HepG2 (cell line): ENCODE results near the gene FOXK2.

ENCODE experiments used
- HDAC6 ChIP-seq: fragments of 200-600 bp; sonication (generic); IDR thresholded peaks from 2 replicates; pipeline ENCODE4 v1.7.0; 2017; ENCODE audit warnings: mild to moderate bottlenecking, antibody characterized with exemption, low read length, low read depth
- JUN ChIP-seq: sonication (generic); formaldehyde crosslinking; IDR thresholded peaks from 2 replicates; pipeline ENCODE4 v1.4.0; 2020; ENCODE audit warnings: mild to moderate bottlenecking, missing genetic modification reagents
- KAT7 ChIP-seq: IDR thresholded peaks from 2 replicates; pipeline ENCODE4 v1.6.1; 2018; ENCODE audit warnings: borderline replicate concordance, missing compliant biosample characterization
- PCBP2 ChIP-seq: fragments of 200-400 bp; formaldehyde crosslinking; optimal IDR thresholded peaks from 2 replicates; pipeline ENCODE3; 2018; ENCODE audit warnings: low read length, low read depth; ENCODE audit not compliant: poor library complexity, severe bottlenecking
- SRSF9 ChIP-seq: fragments of 200-400 bp; formaldehyde crosslinking; IDR thresholded peaks from 2 replicates; pipeline ENCODE4 v1.6.1; 2018; ENCODE audit warnings: borderline replicate concordance, mild to moderate bottlenecking, low read depth, low read length; ENCODE audit not compliant: insufficient read depth, poor library complexity, severe bottlenecking
- SSRP1 ChIP-seq: IDR thresholded peaks from 2 replicates; pipeline ENCODE4 v1.6.1; 2016; ENCODE audit warnings: control low read depth
- ZBTB7A ChIP-seq: sonication (generic); formaldehyde crosslinking; IDR thresholded peaks from 2 replicates; pipeline ENCODE4 v1.8.0; 2022; ENCODE audit warnings: mild to moderate bottlenecking, missing genetic modification reagents
- ZNF446 ChIP-seq: sonication (generic); formaldehyde crosslinking; IDR thresholded peaks from 2 replicates; pipeline ENCODE4 v1.5.0; 2020; ENCODE audit warnings: mild to moderate bottlenecking, missing genetic modification reagents
- TF ChIP-seq, protein P1 (sequence below): sonication (generic); formaldehyde crosslinking; IDR thresholded peaks from 2 replicates; pipeline ENCODE4 v1.4.0; 2020; ENCODE audit warnings: missing genetic modification reagents
- TF ChIP-seq, protein P2 (sequence below): sonication (generic); formaldehyde crosslinking; IDR thresholded peaks from 2 replicates; pipeline ENCODE4 v1.5.0; 2020; ENCODE audit warnings: mild to moderate bottlenecking, missing genetic modification reagents, moderate library complexity

DNA sequence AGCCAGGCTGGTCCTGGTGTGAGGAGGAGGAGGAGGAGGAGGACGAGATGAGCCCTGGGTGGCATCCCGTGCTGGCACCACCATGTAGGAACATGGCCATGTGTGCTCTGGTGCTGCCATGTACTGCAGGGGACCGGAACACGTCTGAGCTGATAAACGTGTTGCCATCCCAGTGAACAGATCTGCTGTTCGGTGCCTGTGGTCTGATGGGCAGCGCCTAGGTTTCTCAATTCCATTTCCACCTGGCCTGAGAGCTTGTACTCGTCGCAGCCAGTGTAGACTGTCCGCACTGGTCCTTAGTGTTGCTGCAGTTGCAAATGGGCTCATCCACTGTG is 28.4 kb upstream of the FOXK2 start:
- TF ChIP-seq JUN (CRISPR knock-in tag) (no peak), ZNF446 (CRISPR knock-in tag) (no peak), SRSF9 (no peak), ZBTB7A (CRISPR knock-in tag) (no peak), SSRP1 (CRISPR knock-in tag) (no peak), HDAC6 (no peak), PCBP2 (no peak), KAT7 (CRISPR knock-in tag) (no peak)
- TF ChIP-seq, protein P1, sequence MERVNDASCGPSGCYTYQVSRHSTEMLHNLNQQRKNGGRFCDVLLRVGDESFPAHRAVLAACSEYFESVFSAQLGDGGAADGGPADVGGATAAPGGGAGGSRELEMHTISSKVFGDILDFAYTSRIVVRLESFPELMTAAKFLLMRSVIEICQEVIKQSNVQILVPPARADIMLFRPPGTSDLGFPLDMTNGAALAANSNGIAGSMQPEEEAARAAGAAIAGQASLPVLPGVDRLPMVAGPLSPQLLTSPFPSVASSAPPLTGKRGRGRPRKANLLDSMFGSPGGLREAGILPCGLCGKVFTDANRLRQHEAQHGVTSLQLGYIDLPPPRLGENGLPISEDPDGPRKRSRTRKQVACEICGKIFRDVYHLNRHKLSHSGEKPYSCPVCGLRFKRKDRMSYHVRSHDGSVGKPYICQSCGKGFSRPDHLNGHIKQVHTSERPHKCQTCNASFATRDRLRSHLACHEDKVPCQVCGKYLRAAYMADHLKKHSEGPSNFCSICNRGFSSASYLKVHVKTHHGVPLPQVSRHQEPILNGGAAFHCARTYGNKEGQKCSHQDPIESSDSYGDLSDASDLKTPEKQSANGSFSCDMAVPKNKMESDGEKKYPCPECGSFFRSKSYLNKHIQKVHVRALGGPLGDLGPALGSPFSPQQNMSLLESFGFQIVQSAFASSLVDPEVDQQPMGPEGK (CRISPR knock-in tag), result no peak
- TF ChIP-seq, protein P2, sequence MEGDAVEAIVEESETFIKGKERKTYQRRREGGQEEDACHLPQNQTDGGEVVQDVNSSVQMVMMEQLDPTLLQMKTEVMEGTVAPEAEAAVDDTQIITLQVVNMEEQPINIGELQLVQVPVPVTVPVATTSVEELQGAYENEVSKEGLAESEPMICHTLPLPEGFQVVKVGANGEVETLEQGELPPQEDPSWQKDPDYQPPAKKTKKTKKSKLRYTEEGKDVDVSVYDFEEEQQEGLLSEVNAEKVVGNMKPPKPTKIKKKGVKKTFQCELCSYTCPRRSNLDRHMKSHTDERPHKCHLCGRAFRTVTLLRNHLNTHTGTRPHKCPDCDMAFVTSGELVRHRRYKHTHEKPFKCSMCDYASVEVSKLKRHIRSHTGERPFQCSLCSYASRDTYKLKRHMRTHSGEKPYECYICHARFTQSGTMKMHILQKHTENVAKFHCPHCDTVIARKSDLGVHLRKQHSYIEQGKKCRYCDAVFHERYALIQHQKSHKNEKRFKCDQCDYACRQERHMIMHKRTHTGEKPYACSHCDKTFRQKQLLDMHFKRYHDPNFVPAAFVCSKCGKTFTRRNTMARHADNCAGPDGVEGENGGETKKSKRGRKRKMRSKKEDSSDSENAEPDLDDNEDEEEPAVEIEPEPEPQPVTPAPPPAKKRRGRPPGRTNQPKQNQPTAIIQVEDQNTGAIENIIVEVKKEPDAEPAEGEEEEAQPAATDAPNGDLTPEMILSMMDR (CRISPR knock-in tag), result no peak
